CD4-positive, alpha-beta memory T cell (primary cell): ENCODE data around the gene CANT1. TPM values are rescaled to one million over a fixed set of nuclear protein-coding genes. Genes with fewer than 3 reads are reported as not detected.

Experiments
- CTCF ChIA-PET: fragments of 350-600 bp; sonication (Branson Sonifier 250); formaldehyde crosslinking; loops from one replicate; lab custom pipeline; 2021; ENCODE audit warnings: inconsistent platforms; ENCODE audit not compliant: partially characterized antibody; lab: Charles Lee
- POLR2A ChIA-PET: fragments of 350-600 bp; sonication (Branson Sonifier 250); formaldehyde crosslinking; loops from one replicate; lab custom pipeline; 2021; ENCODE audit not compliant: partially characterized antibody; lab: Charles Lee
- DNase-seq, 5 donors: peaks; one replicate each; pipeline versions ENCODE4 v3.0.0 to v3.0.0-alpha.2; 2020 to 2022; ENCODE audit warnings: mixed read lengths in 1 of 5
- H3K27ac ChIP-seq: one replicate; pipeline ENCODE4 v1.7.0; 2013; ENCODE audit warnings: low read depth, low read length
- H3K27me3 ChIP-seq: 2 replicates; pipeline ENCODE4 v1.7.0; 2013; ENCODE audit warnings: mild to moderate bottlenecking, low read length, moderate library complexity; ENCODE audit not compliant: insufficient read depth
- H3K36me3 ChIP-seq: 2 replicates; pipeline ENCODE4 v1.7.0; 2013; ENCODE audit warnings: mild to moderate bottlenecking, low read length, moderate library complexity; ENCODE audit not compliant: insufficient read depth
- H3K4me1 ChIP-seq: 2 replicates; pipeline ENCODE4 v1.7.0; 2013; ENCODE audit warnings: mild to moderate bottlenecking, low read length, moderate library complexity; ENCODE audit not compliant: insufficient read depth
- H3K4me3 ChIP-seq, 2 donors: one replicate each; pipeline ENCODE4 v1.7.0; 2013; ENCODE audit warnings: low read length in 2 of 2, mild to moderate bottlenecking in 1 of 2
- H3K9me3 ChIP-seq, 2 donors: one replicate each; pipeline ENCODE4 v1.7.0; 2013; ENCODE audit warnings: low read length in 2 of 2, control low read depth in 1 of 2; ENCODE audit not compliant: control insufficient read depth in 1 of 2
- H3K27ac Mint-ChIP-seq, 7 donors: one replicate each; pipeline ENCODE4 v1.8.0; 2020 to 2021; ENCODE audit warnings: mixed read lengths in 7 of 7, mild to moderate bottlenecking in 6 of 7, inconsistent platforms in 3 of 7, moderate library complexity in 3 of 7
- H3K27me3 Mint-ChIP-seq, 2 donors: one replicate each; pipeline ENCODE4 v1.8.0; 2020 to 2021; ENCODE audit warnings: mixed read lengths in 2 of 2
- H3K36me3 Mint-ChIP-seq, 2 donors: one replicate each; pipeline ENCODE4 v1.8.0; 2020 to 2021; ENCODE audit warnings: mixed read lengths in 2 of 2, inconsistent platforms in 1 of 2, mild to moderate bottlenecking in 1 of 2
- H3K4me1 Mint-ChIP-seq, 4 donors: one replicate each; pipeline ENCODE4 v1.8.0; 2020 to 2021; ENCODE audit warnings: mixed read lengths in 4 of 4, mild to moderate bottlenecking in 1 of 4
- H3K4me3 Mint-ChIP-seq, 8 donors: one replicate each; pipeline ENCODE4 v1.8.0; 2020 to 2021; ENCODE audit warnings: mixed read lengths in 8 of 8, mild to moderate bottlenecking in 7 of 8, moderate library complexity in 6 of 8, inconsistent platforms in 3 of 8
- H3K9me3 Mint-ChIP-seq, 8 donors: one replicate each; pipeline ENCODE4 v1.8.0; 2020 to 2021; ENCODE audit warnings: mixed read lengths in 8 of 8, mild to moderate bottlenecking in 5 of 8, inconsistent platforms in 3 of 8, moderate library complexity in 1 of 8
- intact Hi-C: fragments of 100-400 bp; cut with micrococcal nuclease; formaldehyde crosslinking; loops from one replicate; pipeline ENCODE4 v1.15.1; 2023
- polyA plus RNA-seq, 2 donors: library from polyadenylated mRNA; unstranded; fragments of 300-500 nt; fragmentation: Illumina TruSeq; gene quantifications; one replicate each; pipeline ENCODE4 v1.2.3, GENCODE V29; 2021
- total RNA-seq, 2 experiments: library from RNA; stranded (reverse); gene quantifications; one replicate each; pipeline ENCODE4 v1.2.3, GENCODE V29; 2021

CANT1 gene
- total and polyA plus RNA-seq, 4 experiments from 2014 or later, result 7.2 to 59.4 (median 34.2) TPM

GRCh38 chr17:79014158-79014758 lies 4.7 kb upstream of the CANT1 start:
- CTCF ChIA-PET, result interaction anchor here (0.7 kb wide), 1 partner anchor 378 kb away, joined by 3 read pairs; no protein-coding TSS in a partner anchor
- H3K4me1 ChIP-seq, result peaks cover 6% of the 10 kb centered on the region
- Mint-ChIP-seq H3K4me1 (peaks cover 0 to 14% (median 8%) of the 10 kb centered on the region in 4 donors), H3K27ac (no peak overlapping the region), H3K9me3 (peaks cover 0 to 6% (median 0%) of the 10 kb centered on the region in 8 donors), H3K4me3 (no peak overlapping the region), H3K27me3 (peaks cover 2 to 3% of the 10 kb centered on the region in 2 donors), H3K36me3 (peaks cover 0 to 4% of the 10 kb centered on the region in 2 donors)
- intact Hi-C loops, result no loop called here
- no peaks in the 10 kb centered on the region for H3K27me3 ChIP-seq
- no peak for DNase-seq
- no peak overlapping the region for H3K4me3 ChIP-seq
- POLR2A ChIA-PET, result no interaction called here
- no peaks in the 10 kb centered on the region for H3K36me3 ChIP-seq
- no peak overlapping the region for H3K27ac ChIP-seq
- no peaks in the 10 kb centered on the region for H3K9me3 ChIP-seq

GRCh38 chr17:79012563-79013134 lies 3.1 kb upstream of the CANT1 start:
- peaks cover 22% of the 10 kb centered on the region for H3K4me1 ChIP-seq
- no peak overlapping the region for H3K4me3 ChIP-seq
- CTCF ChIA-PET, result no interaction called here
- Mint-ChIP-seq H3K4me3 (peak overlapping the region in 1 of 8 donors; percentile 6), H3K4me1 (peaks cover 10 to 31% (median 19%) of the 10 kb centered on the region in 4 donors), H3K27me3 (peaks cover 0 to 2% of the 10 kb centered on the region in 2 donors), H3K27ac (peak overlapping the region in 1 of 7 donors; percentile 22), H3K36me3 (peaks cover 0 to 13% of the 10 kb centered on the region in 2 donors), H3K9me3 (peaks cover 0 to 6% (median 0%) of the 10 kb centered on the region in 8 donors)
- no peaks in the 10 kb centered on the region for H3K9me3 ChIP-seq
- no peaks in the 10 kb centered on the region for H3K27me3 ChIP-seq
- intact Hi-C loops, result no loop called here
- POLR2A ChIA-PET, result no interaction called here
- DNase-seq, result no peak
- H3K27ac ChIP-seq, result no peak overlapping the region
- H3K36me3 ChIP-seq, result no peaks in the 10 kb centered on the region

- Mint-ChIP-seq H3K27ac (peak overlapping the region in 2 of 7 donors; percentile 1 to 94), H3K27me3 (peaks cover 0 to 2% of the 10 kb centered on the region in 2 donors), H3K4me3 (peak overlapping the region in 5 of 8 donors; percentile 46 to 89 (median 62)), H3K9me3 (peaks cover 0 to 6% (median 0%) of the 10 kb centered on the region in 8 donors), H3K4me1 (peaks cover 20 to 41% (median 29%) of the 10 kb centered on the region in 4 donors), H3K36me3 (peaks cover 0 to 13% of the 10 kb centered on the region in 2 donors)
- no peak overlapping the region for H3K27ac ChIP-seq
- H3K27me3 ChIP-seq, result no peaks in the 10 kb centered on the region
- H3K9me3 ChIP-seq, result no peaks in the 10 kb centered on the region
- peaks cover 32% of the 10 kb centered on the region for H3K4me1 ChIP-seq
- POLR2A ChIA-PET, result no interaction called here
- DNase-seq, result no peak
- no peaks in the 10 kb centered on the region for H3K36me3 ChIP-seq
- intact Hi-C loops, result no loop called here
- CTCF ChIA-PET, result no interaction called here
- no peak overlapping the region for H3K4me3 ChIP-seq
These were observed 2.0 kb upstream of the CANT1 start for GRCh38 chr17:79011451-79012147.

GRCh38 chr17:79010304-79010646 lies 711 bp upstream of the CANT1 start:
- peaks cover 31 to 54% (median 42%) of the 10 kb centered on the region in 4 donors for H3K4me1 Mint-ChIP-seq

GRCh38 chr17:79008666-79009387 lies 737 bp downstream of the CANT1 start:
- Histone ChIP-seq H3K36me3 (no peaks in the 10 kb centered on the region), H3K4me3 (peak overlapping the region; percentile 91), H3K4me1 (peaks cover 50% of the 10 kb centered on the region), H3K27me3 (no peaks in the 10 kb centered on the region), H3K9me3 (no peaks in the 10 kb centered on the region), H3K27ac (peak overlapping the region; percentile 86)
- intact Hi-C loops, result no loop called here
- ChIA-PET POLR2A (interaction anchor here (0.6 kb wide), 1 partner anchor 1829 kb away, joined by 3 read pairs; no protein-coding TSS in a partner anchor), CTCF (no interaction called here)
- H3K9me3 Mint-ChIP-seq, result peaks cover 0 to 3% (median 0%) of the 10 kb centered on the region in 8 donors
- H3K36me3 Mint-ChIP-seq, result peaks cover 0 to 13% of the 10 kb centered on the region in 2 donors
- H3K4me1 Mint-ChIP-seq, result peaks cover 31 to 57% (median 44%) of the 10 kb centered on the region in 4 donors
- H3K4me3 Mint-ChIP-seq, result peak overlapping the region; percentile 86 to 96 (median 94)
- peak overlapping the region; percentile 91 to 98 (median 97) for H3K27ac Mint-ChIP-seq
- H3K27me3 Mint-ChIP-seq, result no peaks in the 10 kb centered on the region
- DNase-seq, result no peak

More at GRCh38 chr17:79010304-79010646, 711 bp upstream of the CANT1 start:
- ChIA-PET POLR2A (interaction anchor here (0.7 to 1.1 kb wide), 2 partner anchors 15 to 64 kb away, joined by 3 to 5 read pairs; partner anchors contain the start of gene ENGASE), CTCF (interaction anchor here (1.0 kb wide), 1 partner anchor 11 kb away, joined by 3 read pairs; no protein-coding TSS in a partner anchor)
- Mint-ChIP-seq H3K27ac (peak overlapping the region; percentile 50 to 98 (median 92)), H3K4me3 (peak overlapping the region; percentile 82 to 96 (median 89)), H3K36me3 (peaks cover 0 to 13% of the 10 kb centered on the region in 2 donors), H3K9me3 (peaks cover 0 to 3% (median 0%) of the 10 kb centered on the region in 8 donors), H3K27me3 (peaks cover 0 to 2% of the 10 kb centered on the region in 2 donors)
- Histone ChIP-seq H3K4me1 (peaks cover 45% of the 10 kb centered on the region), H3K27ac (peak overlapping the region; percentile 86), H3K36me3 (no peaks in the 10 kb centered on the region), H3K9me3 (no peaks in the 10 kb centered on the region), H3K4me3 (peak overlapping the region in 1 of 2 donors; percentile 91), H3K27me3 (no peaks in the 10 kb centered on the region)
- intact Hi-C loops, result no loop called here
- DNase-seq, result no peak

- Histone ChIP-seq H3K36me3 (peaks cover under 1% of the 10 kb centered on the region), H3K9me3 (no peaks in the 10 kb centered on the region), H3K4me3 (peak overlapping the region in 1 of 2 donors; percentile 91), H3K27me3 (no peaks in the 10 kb centered on the region), H3K27ac (no peak overlapping the region), H3K4me1 (peaks cover 50% of the 10 kb centered on the region)
- Mint-ChIP-seq H3K27ac (peak overlapping the region in 5 of 7 donors; percentile 94 to 98 (median 97)), H3K36me3 (peaks cover 0 to 14% of the 10 kb centered on the region in 2 donors), H3K9me3 (peaks cover 0 to 3% (median 0%) of the 10 kb centered on the region in 8 donors), H3K4me3 (peak overlapping the region; percentile 52 to 96 (median 92)), H3K27me3 (no peaks in the 10 kb centered on the region), H3K4me1 (peaks cover 31 to 57% (median 46%) of the 10 kb centered on the region in 4 donors)
- no peak for DNase-seq
- ChIA-PET CTCF (no interaction called here), POLR2A (no interaction called here)
- intact Hi-C loops, result no loop called here
These were observed 1.8 kb downstream of the CANT1 start for GRCh38 chr17:79007504-79008381.
